Measurements from ENCODE around the gene EXOSC7.
"Not testable (repeated sequence)": the region's sequence is repeated elsewhere in the genome, so short reads cannot be mapped to it uniquely, and the experiment has no call there.

Gene EXOSC7

GRCh38 chr3:44976002-44976815 lies at the start of gene EXOSC7, which contains the start of gene ZDHHC3:
TSS of gene EXOSC7 (plus strand) at chr3:44976244. CDS start at chr3:44976278, 34 bp downstream.
TSS of gene ZDHHC3 (minus strand) at chr3:44976174. CDS start at chr3:44959436, 16,738 bp downstream.
- peak; percentile 70 for DNase-seq (ENCODE audit: low read depth, low spot score)

- no peak for DNase-seq (ENCODE audit: low read depth, low spot score)
Observed at GRCh38 chr3:44926921-44927320, 49.1 kb upstream of the EXOSC7 start.

DNA sequence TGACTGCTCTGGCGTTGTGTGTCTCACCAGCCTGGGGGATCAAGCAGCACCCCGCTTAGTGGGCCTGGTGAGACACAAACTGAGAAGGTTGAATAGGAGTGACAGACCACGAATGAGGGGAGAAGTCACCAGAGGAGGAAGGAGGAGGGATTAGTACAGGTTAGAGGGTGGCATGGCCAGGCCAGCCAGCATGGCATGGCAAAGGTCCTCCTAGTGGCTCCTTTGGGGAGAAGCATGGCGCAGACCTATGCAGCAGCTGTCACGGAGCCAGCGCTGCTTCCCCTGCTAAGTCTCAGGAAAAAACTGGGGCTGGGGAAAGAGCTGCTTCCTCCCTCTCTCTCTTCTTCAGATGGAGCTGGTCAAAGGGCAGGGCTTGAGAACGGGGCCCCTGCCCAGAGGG lies 48.7 kb upstream of the EXOSC7 start:
- DNase-seq (ENCODE audit: low read depth, low spot score), result no peak

DNA sequence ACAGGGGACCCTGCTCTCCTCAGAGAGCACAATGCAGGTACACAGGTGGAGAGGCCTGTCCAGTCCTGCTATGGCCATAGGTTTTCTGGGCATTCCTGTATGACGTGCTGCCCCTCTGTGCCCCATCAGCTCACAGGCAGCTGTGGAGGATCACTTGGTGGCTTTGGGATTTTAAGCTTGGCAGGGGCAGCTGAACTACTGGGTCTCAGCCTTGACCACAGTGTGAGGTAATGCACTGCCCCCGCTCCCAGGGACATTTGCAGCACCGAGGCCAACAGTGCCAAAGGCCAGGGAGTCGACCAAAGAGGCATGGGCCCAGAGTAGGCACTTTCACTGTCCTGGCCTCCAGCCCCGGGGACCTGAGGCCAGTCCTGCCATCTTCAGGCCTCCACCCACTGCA lies 46.3 kb upstream of the EXOSC7 start:
- no peak for DNase-seq (ENCODE audit: low read depth, low spot score)

DNA sequence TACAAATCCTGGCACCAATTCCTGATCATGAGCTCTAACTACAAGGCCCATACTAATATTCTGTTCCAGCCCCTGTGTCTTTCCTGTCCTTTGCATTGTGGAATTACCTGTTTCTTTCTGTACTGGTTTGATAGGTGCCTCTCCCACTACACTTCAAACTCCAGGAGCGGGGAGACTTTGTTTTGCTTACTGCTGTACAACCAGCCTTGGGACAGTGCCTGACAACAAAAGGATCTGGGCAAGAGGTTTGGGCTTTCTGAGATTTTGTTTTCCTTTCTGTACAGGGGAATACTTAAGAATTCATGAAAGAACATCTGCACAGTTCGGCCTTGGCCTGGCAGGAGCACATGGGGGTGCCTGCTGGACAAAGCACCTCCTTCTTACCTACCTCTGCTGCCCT lies 45.1 kb upstream of the EXOSC7 start:
- no peak for DNase-seq (ENCODE audit: low read depth, low spot score)

GRCh38 chr3:44931791-44932190 lies 44.3 kb upstream of the EXOSC7 start:
- no peak for DNase-seq (ENCODE audit: low read depth, low spot score)

DNA sequence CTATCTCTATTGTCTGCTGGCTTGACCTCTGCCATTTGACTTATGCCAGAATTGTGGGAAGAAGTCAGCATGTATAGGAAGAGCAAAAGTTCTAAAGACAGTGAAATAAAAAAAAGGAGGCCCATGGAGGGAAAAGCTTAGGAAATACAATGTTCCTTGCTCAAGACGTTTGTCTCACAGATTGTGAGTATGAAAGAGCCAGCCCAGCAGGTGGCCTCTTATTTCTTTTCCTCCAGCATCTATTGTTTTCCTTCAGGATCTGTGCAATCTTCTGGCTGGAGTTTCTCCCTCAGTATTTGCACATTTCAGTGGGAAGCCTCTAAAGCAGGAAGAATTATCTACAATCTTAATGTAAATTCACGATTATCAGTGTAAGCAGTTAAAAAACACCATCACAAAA lies 43.8 kb upstream of the EXOSC7 start:
- no peak for DNase-seq (ENCODE audit: low read depth, low spot score)

GRCh38 chr3:44932986-44933944 lies 42.8 kb upstream of the EXOSC7 start:
- DNase-seq (ENCODE audit: low read depth, low spot score), result no peak

DNA sequence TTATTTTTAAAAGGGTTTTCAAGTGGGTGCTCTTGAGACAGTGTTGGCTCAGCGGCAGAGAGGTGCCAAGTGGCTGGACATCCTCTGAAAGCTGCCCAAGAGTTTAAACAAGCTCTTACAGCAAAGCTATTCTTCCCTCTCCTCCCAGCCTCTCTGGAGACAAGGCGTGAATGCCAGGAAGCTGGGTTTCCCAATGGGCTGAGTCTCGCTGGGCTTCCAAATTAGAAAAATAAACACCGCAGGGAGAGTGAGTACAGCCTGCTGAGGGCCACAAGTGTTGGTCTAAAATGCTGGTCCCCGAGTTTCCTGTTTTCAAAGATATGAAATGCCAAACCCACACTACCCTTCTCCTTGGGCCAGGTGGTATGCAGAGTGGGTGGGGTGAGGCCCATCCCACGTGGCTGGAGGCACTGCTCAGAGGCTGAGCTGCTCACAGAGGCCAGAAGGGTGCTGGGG lies 36.4 kb upstream of the EXOSC7 start:
- DNase-seq (ENCODE audit: low read depth, low spot score), result no peak

GRCh38 chr3:44942202-44942921 lies 33.7 kb upstream of the EXOSC7 start:
- DNase-seq (ENCODE audit: low read depth, low spot score), result no peak

DNA sequence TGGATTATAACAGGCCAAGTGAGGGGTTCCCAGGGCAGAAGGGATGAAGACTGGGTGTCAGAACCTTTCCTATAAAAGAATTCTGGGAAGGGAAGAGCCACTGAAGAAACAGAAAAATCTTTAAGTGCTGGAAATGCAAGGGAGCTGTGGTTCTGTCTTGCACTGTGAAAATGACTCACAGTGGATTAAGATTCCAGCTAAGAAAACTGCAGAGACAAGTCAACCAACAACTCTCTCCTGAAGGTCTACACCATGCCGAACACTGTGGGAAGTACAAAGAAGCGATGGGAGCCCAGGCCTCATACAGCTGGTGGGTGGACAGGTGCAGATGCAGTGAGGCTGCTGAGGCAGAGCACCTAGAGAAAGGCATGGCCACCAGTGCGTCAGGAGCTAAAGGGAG lies 27.8 kb upstream of the EXOSC7 start:
- DNase-seq (ENCODE audit: low read depth, low spot score), result no peak

GRCh38 chr3:44949770-44950169 lies 26.3 kb upstream of the EXOSC7 start:
- not testable (repeated sequence) for DNase-seq (ENCODE audit: low read depth, low spot score)

- no peak for DNase-seq (ENCODE audit: low read depth, low spot score)
Observed at GRCh38 chr3:44950275-44950734, 25.7 kb upstream of the EXOSC7 start.

- DNase-seq (ENCODE audit: low read depth, low spot score), result no peak
Observed at GRCh38 chr3:44952689-44953088, 23.4 kb upstream of the EXOSC7 start.

- no peak for DNase-seq (ENCODE audit: low read depth, low spot score)
Observed at GRCh38 chr3:44954304-44954703, 21.7 kb upstream of the EXOSC7 start.

DNA sequence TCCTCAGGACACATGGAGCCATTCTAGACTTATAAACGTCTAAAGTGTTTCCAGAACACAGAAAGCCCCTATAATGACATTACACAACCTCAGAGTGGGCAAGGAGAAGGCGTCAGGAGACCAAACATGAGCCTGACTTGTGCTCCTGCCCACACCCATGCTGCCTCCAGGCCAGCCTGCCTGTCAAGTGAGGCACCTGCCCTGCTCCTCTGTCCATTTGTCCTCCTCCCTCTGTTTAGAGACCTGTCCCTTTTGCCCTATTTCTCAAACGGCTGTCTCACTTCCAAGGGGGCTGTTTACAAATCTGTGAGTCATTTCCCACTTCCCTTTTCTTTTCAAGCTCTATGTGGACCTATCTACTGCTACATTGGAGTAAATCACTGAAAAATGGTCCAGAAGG lies 21.1 kb upstream of the EXOSC7 start:
- DNase-seq (ENCODE audit: low read depth, low spot score), result no peak

DNA sequence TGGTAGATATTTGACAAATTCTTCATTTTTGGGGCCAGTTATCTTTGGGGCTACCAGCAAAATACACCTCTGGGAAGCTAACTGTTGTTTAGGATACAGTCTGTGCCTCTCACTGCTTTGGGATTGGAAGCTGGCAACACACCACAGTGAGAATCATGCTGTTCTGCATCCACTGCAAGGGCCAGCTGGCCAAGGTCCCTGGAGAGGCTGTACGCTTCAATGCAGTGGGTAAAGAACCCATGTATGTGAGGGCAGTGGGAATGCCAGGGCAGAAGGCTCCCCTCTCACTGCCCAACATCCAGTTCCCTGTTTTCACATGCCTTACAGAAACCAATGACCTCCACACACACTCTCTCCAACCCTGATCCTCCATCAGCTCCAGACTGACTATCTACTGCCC lies 20.1 kb upstream of the EXOSC7 start:
- DNase-seq (ENCODE audit: low read depth, low spot score), result no peak

GRCh38 chr3:44957986-44958385 lies 18.1 kb upstream of the EXOSC7 start:
- DNase-seq (ENCODE audit: low read depth, low spot score), result no peak

DNA sequence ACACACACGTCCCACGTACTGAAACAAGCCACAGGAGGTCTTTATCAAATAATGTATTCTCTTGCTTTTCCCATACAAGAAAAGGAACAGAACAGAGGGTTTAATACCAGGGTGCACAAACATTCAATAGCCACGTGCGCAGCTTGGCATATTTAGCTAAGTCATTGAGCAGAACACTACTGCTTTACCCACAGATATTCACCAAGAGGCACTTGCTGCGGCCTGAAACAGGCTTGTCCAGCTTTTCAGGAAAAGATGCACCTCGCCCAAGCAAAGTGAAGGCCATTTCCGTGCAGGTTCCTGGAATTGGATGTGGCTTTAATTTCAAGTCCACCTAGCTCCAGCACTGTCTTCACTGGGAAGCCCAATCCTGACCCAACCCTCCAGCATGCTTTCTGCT lies 17.7 kb upstream of the EXOSC7 start:
- DNase-seq (ENCODE audit: low read depth, low spot score), result no peak

GRCh38 chr3:44960387-44961026 lies 15.5 kb upstream of the EXOSC7 start:
- no peak for DNase-seq (ENCODE audit: low read depth, low spot score)

GRCh38 chr3:44961888-44962287 lies 14.2 kb upstream of the EXOSC7 start:
- DNase-seq (ENCODE audit: low read depth, low spot score), result no peak

Measured in activated naive CD8-positive, alpha-beta T cell treated with anti-CD3 and anti-CD28 coated beads, Interleukin-2, amount 50 U/mL, for 16 hours (primary cell).